Activated B cell treated with CpG ODN at 0.5 μM for 24 hours (primary cell): Measurements from ENCODE around the gene IDE. TPM values are rescaled to one million over a fixed set of nuclear protein-coding genes. Genes with fewer than 3 reads are reported as not detected.

Experiments
- ATAC-seq: fragments of 200-7000 bp; cut with Tn5 transposase; one replicate; pipeline ENCODE4 v1.10.0; 2021; ENCODE audit warnings: low read depth, mild to moderate bottlenecking, moderate library complexity
- CTCF ChIA-PET: fragments of 350-600 bp; sonication (Branson Sonifier 250); formaldehyde crosslinking; loops from one replicate; lab custom pipeline; 2021; ENCODE audit warnings: antibody characterized with exemption; lab: Charles Lee
- POLR2A ChIA-PET: fragments of 350-600 bp; sonication (Branson Sonifier 250); formaldehyde crosslinking; loops from one replicate; lab custom pipeline; 2021; ENCODE audit warnings: antibody characterized with exemption; lab: Charles Lee
- DNase-seq: peaks from one replicate; pipeline ENCODE4 v3.0.0; 2022
- H3K27ac Mint-ChIP-seq: one replicate; pipeline ENCODE4 v1.8.0; 2020; ENCODE audit warnings: mixed read lengths
- H3K27me3 Mint-ChIP-seq: one replicate; pipeline ENCODE4 v1.8.0; 2021; ENCODE audit warnings: mixed read lengths
- H3K36me3 Mint-ChIP-seq: one replicate; pipeline ENCODE4 v1.8.0; 2021; ENCODE audit warnings: low read depth, mixed read lengths
- H3K4me1 Mint-ChIP-seq: one replicate; pipeline ENCODE4 v1.8.0; 2021; ENCODE audit warnings: mixed read lengths
- H3K4me3 Mint-ChIP-seq: one replicate; pipeline ENCODE4 v1.8.0; 2020; ENCODE audit warnings: mild to moderate bottlenecking, mixed read lengths
- H3K9me3 Mint-ChIP-seq: one replicate; pipeline ENCODE4 v1.8.0; 2020; ENCODE audit warnings: mixed read lengths
- CTCF ChIP-seq: fragments of 200-600 bp; IDR thresholded peaks from one replicate; pipeline ENCODE4 v1.8.0; 2022; ENCODE audit warnings: antibody characterized with exemption, mild to moderate bottlenecking
- intact Hi-C: fragments of 100-400 bp; cut with micrococcal nuclease; formaldehyde crosslinking; loops from one replicate; pipeline ENCODE4 v1.15.1; 2024
- total RNA-seq: library from RNA; stranded (reverse); gene quantifications from 2 replicates; pipeline ENCODE4 v1.2.3, GENCODE V29; 2022

IDE gene
- total RNA-seq, 1 donor from 2014 or later = 39.2 TPM

DNA sequence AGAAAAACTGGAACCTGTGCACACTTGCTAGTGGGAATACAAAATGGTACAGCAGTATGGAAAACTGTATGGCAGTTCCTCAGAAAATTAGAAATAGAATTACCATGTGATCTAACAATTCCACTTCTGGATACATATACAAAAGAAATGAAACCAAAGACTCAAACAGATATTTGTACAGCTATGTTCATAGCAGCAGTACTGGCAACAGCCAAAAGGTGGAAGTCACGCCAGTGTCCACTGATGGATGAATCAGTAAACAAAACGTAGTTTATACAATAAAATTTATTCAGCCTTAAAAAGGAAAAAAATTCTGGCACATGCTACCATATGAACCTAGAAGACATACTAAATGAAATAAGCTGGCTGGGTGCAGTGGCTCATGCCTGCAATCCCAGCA lies 23.0 kb downstream of the IDE start:
- H3K27me3 Mint-ChIP-seq = no peaks in the 10 kb centered on the region
- intact Hi-C loops = no loop called here
- H3K27ac Mint-ChIP-seq = no peak overlapping the region
- peaks cover 17% of the 10 kb centered on the region for H3K4me1 Mint-ChIP-seq
- H3K9me3 Mint-ChIP-seq = peaks cover 10% of the 10 kb centered on the region
- peaks cover 35% of the 10 kb centered on the region for H3K36me3 Mint-ChIP-seq
- no peak for TF ChIP-seq CTCF
- ATAC-seq = no peak
- POLR2A ChIA-PET = interaction anchor here (0.6 to 0.7 kb wide), 2 partner anchors 40 to 446 kb away, joined by 3 to 6 read pairs; no protein-coding TSS in a partner anchor
- DNase-seq = no peak
- H3K4me3 Mint-ChIP-seq = no peak overlapping the region
- CTCF ChIA-PET = no interaction called here

GRCh38 chr10:92547676-92548075 lies 26.2 kb downstream of the IDE start:
- ChIA-PET POLR2A (interaction anchor here (0.7 kb wide), 1 partner anchor 24 kb away, joined by 5 read pairs; no protein-coding TSS in a partner anchor), CTCF (no interaction called here)
- no peaks in the 10 kb centered on the region for H3K9me3 Mint-ChIP-seq
- peaks cover 16% of the 10 kb centered on the region for H3K36me3 Mint-ChIP-seq
- TF ChIP-seq CTCF = no peak
- ATAC-seq (no peak), DNase-seq (no peak)
- H3K27me3 Mint-ChIP-seq = no peaks in the 10 kb centered on the region
- no peak overlapping the region for H3K27ac Mint-ChIP-seq
- H3K4me3 Mint-ChIP-seq = no peak overlapping the region
- intact Hi-C loops = loop anchor here (2.0 kb wide), 1 partner anchor 15 kb away; no protein-coding TSS in a partner anchor
- peaks cover 28% of the 10 kb centered on the region for H3K4me1 Mint-ChIP-seq

DNA sequence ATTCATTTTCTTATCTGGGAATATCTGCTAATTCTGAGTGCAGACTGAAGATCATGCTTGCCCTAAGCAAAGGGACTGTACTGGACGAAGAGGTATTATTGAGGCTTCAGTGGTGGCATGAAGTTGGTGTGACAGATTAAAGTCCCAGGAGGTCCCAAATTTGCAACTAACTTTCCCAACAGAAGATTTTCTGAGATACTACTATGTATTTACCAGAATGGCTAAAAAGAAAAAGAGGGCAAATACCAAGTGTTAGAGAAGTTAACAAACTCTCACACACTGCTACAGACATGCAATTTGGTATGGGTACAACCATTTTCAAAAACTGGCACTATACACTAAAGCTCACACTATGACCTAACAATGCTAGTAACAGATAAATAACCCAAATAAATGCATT lies 28.3 kb downstream of the IDE start:
- POLR2A ChIA-PET = no interaction called here
- CTCF ChIA-PET = no interaction called here
- intact Hi-C loops = no loop called here
- H3K36me3 Mint-ChIP-seq = peaks cover 8% of the 10 kb centered on the region
- H3K27me3 Mint-ChIP-seq = no peaks in the 10 kb centered on the region
- no peak overlapping the region for H3K4me3 Mint-ChIP-seq
- ATAC-seq = no peak
- no peak for TF ChIP-seq CTCF
- H3K4me1 Mint-ChIP-seq = peaks cover 27% of the 10 kb centered on the region
- DNase-seq = no peak
- no peaks in the 10 kb centered on the region for H3K9me3 Mint-ChIP-seq
- H3K27ac Mint-ChIP-seq = no peak overlapping the region

GRCh38 chr10:92544296-92544695 lies 29.6 kb downstream of the IDE start:
- intact Hi-C loops = no loop called here
- Mint-ChIP-seq H3K4me3 (no peak overlapping the region), H3K36me3 (peaks cover 7% of the 10 kb centered on the region), H3K4me1 (peaks cover 32% of the 10 kb centered on the region), H3K27me3 (no peaks in the 10 kb centered on the region), H3K27ac (no peak overlapping the region), H3K9me3 (no peaks in the 10 kb centered on the region)
- TF ChIP-seq CTCF = no peak
- ATAC-seq (peak; percentile 50), DNase-seq (no peak)
- ChIA-PET POLR2A (interaction anchor here (0.6 to 0.7 kb wide), 3 partner anchors 17 to 427 kb away, joined by 3 to 7 read pairs (median 3); no protein-coding TSS in a partner anchor), CTCF (interaction anchor here (1.1 to 2.0 kb wide), 2 partner anchors 27 to 30 kb away, joined by 4 to 7 read pairs; partner anchors contain the start of gene IDE)

- H3K27me3 Mint-ChIP-seq = no peaks in the 10 kb centered on the region
- no peak for ATAC-seq
- POLR2A ChIA-PET = no interaction called here
- CTCF ChIA-PET = no interaction called here
- no peaks in the 10 kb centered on the region for H3K9me3 Mint-ChIP-seq
- no peak for TF ChIP-seq CTCF
- peaks cover 38% of the 10 kb centered on the region for H3K4me1 Mint-ChIP-seq
- H3K4me3 Mint-ChIP-seq = no peak overlapping the region
- H3K27ac Mint-ChIP-seq = no peak overlapping the region
- intact Hi-C loops = no loop called here
- H3K36me3 Mint-ChIP-seq = peaks cover 3% of the 10 kb centered on the region
- DNase-seq = no peak
Measured at GRCh38 chr10:92542458-92542857, 31.4 kb downstream of the IDE start.
